CD4-positive, alpha-beta T cell treated with Interleukin-4 for 4 hours (primary cell): ENCODE measurements around the gene PRCD.

Source experiments
- DNase-seq: peaks from one replicate; pipeline ENCODE4 v3.0.0-alpha.2; 2020

PRCD gene

GRCh38 chr17:76542566-76542971 lies 2.7 kb downstream of the PRCD start:
- no peak for DNase-seq

GRCh38 chr17:76542984-76543383 lies 3.1 kb downstream of the PRCD start:
- DNase-seq, result no peak

- DNase-seq, result no peak
Observed at GRCh38 chr17:76543482-76543825, 3.6 kb downstream of the PRCD start.

- no peak for DNase-seq
Observed at GRCh38 chr17:76543826-76544545, 4.1 kb downstream of the PRCD start.

GRCh38 chr17:76544546-76545365 lies 4.9 kb downstream of the PRCD start:
- DNase-seq, result no peak

GRCh38 chr17:76545918-76546555 lies 6.2 kb downstream of the PRCD start:
- no peak for DNase-seq

- DNase-seq, result no peak
Observed at GRCh38 chr17:76546556-76547182, 6.8 kb downstream of the PRCD start.

GRCh38 chr17:76547183-76547641 lies 7.4 kb downstream of the PRCD start:
- DNase-seq, result peak; percentile 57

GRCh38 chr17:76547642-76548202 lies 7.9 kb downstream of the PRCD start:
- no peak for DNase-seq

- DNase-seq, result no peak
Observed at GRCh38 chr17:76548378-76549214, 8.8 kb downstream of the PRCD start.

GRCh38 chr17:76549215-76549518 lies 9.3 kb downstream of the PRCD start:
- no peak for DNase-seq

- no peak for DNase-seq
Observed at GRCh38 chr17:76549539-76549938, 9.7 kb downstream of the PRCD start.

GRCh38 chr17:76550712-76551615 lies 11.1 kb downstream of the PRCD start:
- no peak for DNase-seq

- no peak for DNase-seq
Observed at GRCh38 chr17:76551685-76552084, 11.8 kb downstream of the PRCD start.

GRCh38 chr17:76553178-76553908 lies 13.5 kb downstream of the PRCD start:
- DNase-seq, result no peak

GRCh38 chr17:76554131-76554530 lies 14.3 kb downstream of the PRCD start:
- DNase-seq, result no peak

- peak; percentile 57 for DNase-seq
Observed at GRCh38 chr17:76556765-76557367, 17.0 kb downstream of the PRCD start.

GRCh38 chr17:76557368-76558197 lies 17.7 kb downstream of the PRCD start:
- peak; percentile 95 for DNase-seq
